ENCODE measurements around the gene HES5.

The HES5 gene

GRCh38 chr1:2489615-2490014 is 40.4 kb downstream of the HES5 start:
- H3K4me3 ChIP-seq, result no peak overlapping the region
- TF ChIP-seq, protein P1, sequence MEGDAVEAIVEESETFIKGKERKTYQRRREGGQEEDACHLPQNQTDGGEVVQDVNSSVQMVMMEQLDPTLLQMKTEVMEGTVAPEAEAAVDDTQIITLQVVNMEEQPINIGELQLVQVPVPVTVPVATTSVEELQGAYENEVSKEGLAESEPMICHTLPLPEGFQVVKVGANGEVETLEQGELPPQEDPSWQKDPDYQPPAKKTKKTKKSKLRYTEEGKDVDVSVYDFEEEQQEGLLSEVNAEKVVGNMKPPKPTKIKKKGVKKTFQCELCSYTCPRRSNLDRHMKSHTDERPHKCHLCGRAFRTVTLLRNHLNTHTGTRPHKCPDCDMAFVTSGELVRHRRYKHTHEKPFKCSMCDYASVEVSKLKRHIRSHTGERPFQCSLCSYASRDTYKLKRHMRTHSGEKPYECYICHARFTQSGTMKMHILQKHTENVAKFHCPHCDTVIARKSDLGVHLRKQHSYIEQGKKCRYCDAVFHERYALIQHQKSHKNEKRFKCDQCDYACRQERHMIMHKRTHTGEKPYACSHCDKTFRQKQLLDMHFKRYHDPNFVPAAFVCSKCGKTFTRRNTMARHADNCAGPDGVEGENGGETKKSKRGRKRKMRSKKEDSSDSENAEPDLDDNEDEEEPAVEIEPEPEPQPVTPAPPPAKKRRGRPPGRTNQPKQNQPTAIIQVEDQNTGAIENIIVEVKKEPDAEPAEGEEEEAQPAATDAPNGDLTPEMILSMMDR (IDR thresholded peaks at IDR 0.05), result no peak
- H3K27ac ChIP-seq, result no peak overlapping the region
- no peak for DNase-seq (ENCODE audit: low spot score)

DNA sequence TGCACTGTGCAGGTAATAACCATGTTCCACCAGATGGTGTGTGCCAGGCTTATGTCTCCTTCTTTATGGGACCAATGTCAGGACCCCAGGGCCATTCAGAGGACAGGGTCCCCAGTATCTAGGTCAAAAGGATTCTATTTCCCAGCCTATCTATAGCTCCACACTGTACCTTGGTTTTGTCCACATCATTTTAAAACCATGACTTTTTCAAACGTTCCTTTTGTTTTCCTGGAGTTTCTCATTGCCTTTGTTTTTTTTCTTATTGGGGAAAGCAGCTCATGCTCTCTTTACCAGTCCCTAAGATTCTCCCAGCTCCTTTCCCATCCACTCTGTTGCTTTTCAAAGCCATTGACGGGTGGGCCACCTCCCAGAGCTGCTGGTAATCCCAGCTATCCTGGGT is 41.4 kb downstream of the HES5 start:
- TF ChIP-seq, protein P1 (IDR thresholded peaks at IDR 0.05), result no peak
- DNase-seq (ENCODE audit: low spot score), result no peak
- Histone ChIP-seq H3K27ac (no peak overlapping the region), H3K4me3 (no peak overlapping the region)

GRCh38 chr1:2486558-2486957 is 43.5 kb downstream of the HES5 start:
- TF ChIP-seq, protein P1 (IDR thresholded peaks at IDR 0.05), result no peak
- no peak for DNase-seq (ENCODE audit: low spot score)
- Histone ChIP-seq H3K4me3 (no peak overlapping the region), H3K27ac (no peak overlapping the region)

- no peak for DNase-seq (ENCODE audit: low spot score)
- TF ChIP-seq, protein P1 (IDR thresholded peaks at IDR 0.05), result no peak
These were observed 44.0 kb downstream of the HES5 start for GRCh38 chr1:2486041-2486440.

GRCh38 chr1:2483970-2484369 is 46.1 kb downstream of the HES5 start:
- no peak for DNase-seq (ENCODE audit: low spot score)
- Histone ChIP-seq H3K27ac (no peak overlapping the region), H3K4me3 (no peak overlapping the region)
- TF ChIP-seq, protein P1 (IDR thresholded peaks at IDR 0.05), result no peak

More at GRCh38 chr1:2486041-2486440, 44.0 kb downstream of the HES5 start:
- no peak overlapping the region for H3K4me3 ChIP-seq
- no peak overlapping the region for H3K27ac ChIP-seq

DNA sequence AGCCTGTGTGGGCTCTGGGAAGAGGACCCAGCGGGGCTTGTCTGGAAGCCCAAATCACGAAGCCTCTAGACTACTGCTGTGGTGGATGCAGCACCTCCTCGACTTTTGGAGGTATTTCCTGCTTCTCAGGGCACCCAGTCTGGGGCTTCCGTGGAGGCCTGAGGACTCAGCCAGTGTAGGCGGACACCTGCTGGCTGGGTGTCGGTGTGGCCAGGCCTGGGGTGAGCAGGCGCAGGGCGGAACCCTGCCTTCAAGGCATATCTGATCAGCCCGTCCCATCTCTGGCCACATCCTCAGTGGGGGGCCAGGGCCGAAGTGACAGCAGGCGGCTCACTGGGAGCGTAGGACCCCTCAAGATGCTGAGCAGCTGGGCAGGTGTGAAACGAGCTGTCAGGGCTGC is 47.0 kb downstream of the HES5 start:
- no peak for DNase-seq (ENCODE audit: low spot score)
- TF ChIP-seq, protein P1 (IDR thresholded peaks at IDR 0.05), result no peak
- Histone ChIP-seq H3K4me3 (no peak overlapping the region), H3K27ac (no peak overlapping the region)

DNA sequence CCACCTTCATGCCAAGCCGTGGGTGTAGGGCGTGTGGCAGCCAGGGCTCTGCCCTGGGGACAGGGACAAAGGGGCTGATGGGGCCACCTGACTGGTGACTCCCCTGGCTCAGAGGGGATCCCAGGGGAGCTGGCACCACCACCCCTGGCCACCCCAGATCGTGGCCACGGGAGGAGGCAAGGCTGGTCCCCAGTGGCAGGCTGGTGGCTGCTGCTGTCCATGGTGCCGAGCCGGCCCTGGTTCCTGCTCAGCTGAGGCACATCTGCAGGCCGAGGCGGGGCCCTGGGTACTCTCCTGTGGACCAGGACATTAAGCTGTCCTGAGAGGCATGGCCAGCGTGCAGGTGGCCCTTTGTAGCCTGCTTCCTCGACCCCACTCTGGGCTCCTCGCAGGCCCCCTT is 47.5 kb downstream of the HES5 start:
- no peak for DNase-seq (ENCODE audit: low spot score)
- TF ChIP-seq, protein P1 (IDR thresholded peaks at IDR 0.05), result no peak
- H3K4me3 ChIP-seq, result no peak overlapping the region
- no peak overlapping the region for H3K27ac ChIP-seq
